GM13977 (cell line): ENCODE data around the gene CELF5.
A peak's percentile ranks its signal among the peaks of the same experiment; 100 is the strongest.

Source experiments
- DNase-seq: peaks from one replicate; pipeline ENCODE4 v3.0.0; 2012; ENCODE audit warnings: low spot score
- CTCF ChIP-seq: IDR thresholded peaks from 2 replicates; pipeline ENCODE4 v1.5.1; 2012; ENCODE audit warnings: mild to moderate bottlenecking, control low read depth; ENCODE audit not compliant: insufficient read depth; ENCODE audit errors: extremely low read depth, missing control alignments
- in situ Hi-C: fragments of 300-500 bp; cut with MboI; formaldehyde crosslinking; loops from one replicate; pipeline ENCODE4 v1.12.0; 2022; ENCODE audit warnings: low sequenced_read_pairs, low pct_unique_long_range_greater_than_20kb, mixed read lengths, inconsistent platforms; ENCODE audit not compliant: unreplicated experiment

CELF5 gene

GRCh38 chr19:3266792-3267514, 42.5 kb downstream of the CELF5 start:
- no peak for TF ChIP-seq CTCF
- in situ Hi-C loops, result no loop called here
- no peak for DNase-seq

- DNase-seq, result no peak
- TF ChIP-seq CTCF, result no peak
- in situ Hi-C loops, result no loop called here
Observed at GRCh38 chr19:3268326-3268725, 43.9 kb downstream of the CELF5 start.

- TF ChIP-seq CTCF, result no peak
- in situ Hi-C loops, result no loop called here
- DNase-seq, result no peak
Observed at GRCh38 chr19:3268763-3269162, 44.3 kb downstream of the CELF5 start.

- no peak for DNase-seq
- in situ Hi-C loops, result no loop called here
- TF ChIP-seq CTCF, result no peak
Observed at GRCh38 chr19:3269916-3270671, 45.6 kb downstream of the CELF5 start.

GRCh38 chr19:3270902-3271301, 46.4 kb downstream of the CELF5 start:
- DNase-seq, result peak; percentile 62

GRCh38 chr19:3272401-3272931, 48.0 kb downstream of the CELF5 start:
- in situ Hi-C loops, result no loop called here
- TF ChIP-seq CTCF, result no peak

More at GRCh38 chr19:3270902-3271301, 46.4 kb downstream of the CELF5 start:
- TF ChIP-seq CTCF, result no peak
- in situ Hi-C loops, result no loop called here

More at GRCh38 chr19:3272401-3272931, 48.0 kb downstream of the CELF5 start:
- DNase-seq, result no peak
